Measurements from ENCODE around the gene SLC35F2. TPM values are rescaled to one million over a fixed set of nuclear protein-coding genes. Genes with fewer than 3 reads are reported as not detected.

The SLC35F2 gene
- total RNA-seq, 6 experiments from 2014 or later = 0.06 to 0.55 (median 0.28) TPM; not detected in 1

- DNase-seq (no peak), ATAC-seq (no peak)
- TF ChIP-seq CTCF (IDR thresholded peaks at IDR 0.05) = no peak
- TF ChIP-seq POLR2A (IDR thresholded peaks at IDR 0.05) = no peak
- intact Hi-C loops (cut with DNase I) = no loop called here
- Histone ChIP-seq H3K4me3 (peak overlapping the region; percentile 45 to 54 (median 47)), H3K36me3 (no peaks in the 10 kb centered on the region), H3K27ac (no peak overlapping the region), H3K4me1 (peaks cover 0 to 18% (median 0%) of the 10 kb centered on the region in 4 donors), H3K27me3 (no peaks in the 10 kb centered on the region), H3K9me3 (no peaks in the 10 kb centered on the region)
- 40% methylated on average over 15 of the region's 16 CpGs for WGBS (ENCODE audit: insufficient coverage, low coverage, low lambda C conversion rate, missing lambda C conversion rate)
Observed at GRCh38 chr11:107857550-107858216, 904 bp downstream of the SLC35F2 start.

GRCh38 chr11:107856981-107857517, 1.5 kb downstream of the SLC35F2 start:
- peaks cover 0 to 18% (median 0%) of the 10 kb centered on the region in 4 donors for H3K4me1 ChIP-seq
- H3K27me3 ChIP-seq = no peaks in the 10 kb centered on the region
- no peaks in the 10 kb centered on the region for H3K36me3 ChIP-seq
- DNase-seq (no peak), ATAC-seq (no peak)
- no peak for TF ChIP-seq POLR2A (IDR thresholded peaks at IDR 0.05)
- TF ChIP-seq CTCF (IDR thresholded peaks at IDR 0.05) = no peak
- H3K4me3 ChIP-seq = no peak overlapping the region
- no peak overlapping the region for H3K27ac ChIP-seq
- no peaks in the 10 kb centered on the region for H3K9me3 ChIP-seq
- intact Hi-C loops (cut with DNase I) = no loop called here
- WGBS (ENCODE audit: insufficient coverage, low coverage, low lambda C conversion rate, missing lambda C conversion rate) = 22% methylated on average over 7 of the region's 7 CpGs

DNA sequence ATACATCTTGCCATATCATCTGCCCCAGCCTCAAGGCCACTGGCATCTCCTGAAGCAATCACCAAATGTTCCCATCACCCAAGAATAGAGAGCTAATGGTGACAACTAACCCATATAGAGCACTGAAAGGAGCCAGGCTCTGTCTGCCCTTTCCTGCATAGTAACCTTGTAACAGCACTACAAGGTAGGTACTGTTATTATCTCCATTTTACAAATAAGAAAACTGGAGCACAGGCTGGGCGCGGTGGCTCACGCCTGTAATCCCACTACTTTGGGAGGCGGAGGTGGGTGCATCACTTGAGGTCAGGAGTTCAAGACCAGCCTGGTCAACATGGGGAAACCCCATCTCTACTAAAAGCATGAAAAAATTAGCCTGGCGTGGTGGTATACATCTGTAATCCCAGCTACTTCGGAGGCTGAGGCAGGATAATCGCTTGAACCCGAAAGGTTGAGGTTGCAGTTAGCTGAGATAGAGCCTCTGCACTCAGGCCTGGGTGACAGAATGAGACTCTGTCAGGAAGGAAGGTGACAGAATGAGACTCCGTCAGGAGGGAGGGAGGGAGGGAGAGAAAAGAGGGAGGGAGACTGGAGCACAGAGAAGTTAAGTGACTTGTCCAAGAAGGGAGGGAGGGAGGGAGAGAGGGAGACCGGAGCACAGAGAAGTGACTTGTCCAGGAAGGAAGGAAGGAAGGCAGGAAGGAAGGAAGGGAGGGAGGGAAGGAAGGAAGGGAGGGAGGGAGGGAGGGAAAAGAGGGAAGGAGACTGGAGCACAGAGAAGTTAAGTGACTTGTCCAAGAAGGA, 2.2 kb downstream of the SLC35F2 start:
- Histone ChIP-seq H3K27me3 (no peaks in the 10 kb centered on the region), H3K27ac (no peak overlapping the region), H3K36me3 (no peaks in the 10 kb centered on the region), H3K4me3 (no peak overlapping the region), H3K4me1 (peaks cover 0 to 18% (median 0%) of the 10 kb centered on the region in 4 donors), H3K9me3 (no peaks in the 10 kb centered on the region)
- ATAC-seq (no peak), DNase-seq (no peak)
- 52% methylated on average over 6 of the region's 10 CpGs for WGBS (ENCODE audit: insufficient coverage, low coverage, low lambda C conversion rate, missing lambda C conversion rate)
- TF ChIP-seq CTCF (IDR thresholded peaks at IDR 0.05) = no peak
- TF ChIP-seq POLR2A (IDR thresholded peaks at IDR 0.05) = no peak
- intact Hi-C loops (cut with DNase I) = no loop called here

- Histone ChIP-seq H3K36me3 (no peaks in the 10 kb centered on the region), H3K27me3 (no peaks in the 10 kb centered on the region), H3K9me3 (no peaks in the 10 kb centered on the region), H3K4me3 (no peak overlapping the region), H3K27ac (no peak overlapping the region), H3K4me1 (peaks cover 0 to 3% (median 0%) of the 10 kb centered on the region in 4 donors)
- WGBS (ENCODE audit: insufficient coverage, low coverage, low lambda C conversion rate, missing lambda C conversion rate) = 80% methylated on average over 6 of the region's 6 CpGs
- intact Hi-C loops (cut with DNase I) = no loop called here
- DNase-seq = no peak
- no peak for ATAC-seq
- TF ChIP-seq CTCF (IDR thresholded peaks at IDR 0.05) (no peak), POLR2A (IDR thresholded peaks at IDR 0.05) (no peak)
Observed at GRCh38 chr11:107853070-107853469, 5.5 kb downstream of the SLC35F2 start.

Data from right lobe of liver (tissue), 6 donors.